Measurements from ENCODE around the gene ATP11B.
"Not testable (repeated sequence)": the region's sequence is repeated elsewhere in the genome, so short reads cannot be mapped to it uniquely, and the experiment has no call there.

ATP11B gene

DNA sequence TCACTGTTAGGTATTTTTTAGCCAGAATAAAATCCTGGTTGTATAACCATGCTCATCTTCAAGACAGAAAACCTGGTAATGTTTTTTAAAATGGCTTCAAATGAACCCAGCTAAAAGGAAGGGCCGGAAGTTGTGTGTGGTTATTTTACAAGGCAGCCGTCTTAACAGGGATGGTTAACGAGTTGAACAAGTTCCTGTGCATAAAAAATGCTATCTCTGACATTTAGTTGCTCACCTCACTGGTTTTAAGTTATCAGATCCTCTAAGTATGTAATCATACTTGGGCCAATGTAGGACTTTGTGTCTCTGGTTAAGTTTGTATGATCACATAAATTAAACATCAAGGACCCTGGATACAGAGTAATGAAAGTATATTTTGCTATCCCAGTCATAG, 2.1 kb downstream of the ATP11B start:
- peak; percentile 22 for DNase-seq

DNA sequence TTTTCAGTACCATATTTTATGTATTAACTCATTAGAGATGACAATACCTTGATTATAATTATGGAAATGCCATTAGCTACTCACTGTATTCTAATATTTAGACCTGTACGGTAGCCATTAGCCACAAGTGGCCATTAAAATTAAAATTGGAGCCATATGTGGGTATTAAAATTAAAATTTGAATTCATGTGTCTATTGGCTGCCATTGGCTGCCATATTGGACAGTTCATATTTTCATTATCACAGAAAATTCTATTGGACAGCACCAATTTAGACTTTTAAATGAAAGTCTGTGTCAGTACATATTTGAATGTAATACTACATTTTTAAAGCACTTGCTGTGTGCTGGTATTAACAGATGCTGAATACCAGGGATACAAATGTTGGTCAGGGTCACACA, 3.0 kb downstream of the ATP11B start:
- DNase-seq = no peak

DNA sequence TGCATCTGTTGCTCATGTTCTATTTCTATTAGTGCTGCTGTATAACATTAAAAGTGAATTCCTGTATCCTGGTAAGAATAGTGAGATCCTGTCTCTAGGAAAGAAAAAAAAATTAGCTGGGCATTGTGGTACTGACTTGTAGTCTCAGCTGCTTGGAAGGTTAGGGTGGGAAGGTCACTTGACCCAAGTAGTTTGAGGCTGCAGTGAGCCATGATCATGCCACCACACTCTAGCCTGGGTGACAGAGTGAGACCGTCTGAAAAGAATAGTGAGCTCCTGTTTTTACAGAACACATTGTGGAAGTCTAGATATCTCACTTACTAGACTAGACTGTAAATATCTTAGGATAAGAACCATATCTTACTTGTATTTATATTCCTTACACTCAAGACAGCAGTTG, 4.6 kb downstream of the ATP11B start:
- DNase-seq = no peak

- not testable (repeated sequence) for DNase-seq
These were observed 5.8 kb downstream of the ATP11B start for GRCh38 chr3:182799143-182799542.

DNA sequence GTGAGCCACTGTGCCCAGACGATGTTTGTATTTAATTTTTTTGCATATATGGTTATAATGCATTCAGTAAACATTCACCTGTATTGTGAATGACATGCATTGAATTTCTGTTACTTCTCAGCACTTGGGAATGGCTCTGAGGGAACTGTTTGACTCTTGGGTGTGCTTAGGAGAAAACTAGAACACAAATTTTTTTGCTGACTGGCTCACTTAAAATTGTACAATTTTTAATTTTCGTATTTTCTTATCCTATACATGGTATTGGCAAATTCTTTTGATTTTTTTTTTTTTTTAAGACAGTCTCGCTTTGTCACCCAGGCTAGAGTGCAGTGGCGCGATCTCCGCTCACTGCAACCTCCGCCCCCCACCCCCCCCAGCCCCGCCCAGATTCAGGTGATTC, 7.2 kb downstream of the ATP11B start:
- no peak for DNase-seq

DNA sequence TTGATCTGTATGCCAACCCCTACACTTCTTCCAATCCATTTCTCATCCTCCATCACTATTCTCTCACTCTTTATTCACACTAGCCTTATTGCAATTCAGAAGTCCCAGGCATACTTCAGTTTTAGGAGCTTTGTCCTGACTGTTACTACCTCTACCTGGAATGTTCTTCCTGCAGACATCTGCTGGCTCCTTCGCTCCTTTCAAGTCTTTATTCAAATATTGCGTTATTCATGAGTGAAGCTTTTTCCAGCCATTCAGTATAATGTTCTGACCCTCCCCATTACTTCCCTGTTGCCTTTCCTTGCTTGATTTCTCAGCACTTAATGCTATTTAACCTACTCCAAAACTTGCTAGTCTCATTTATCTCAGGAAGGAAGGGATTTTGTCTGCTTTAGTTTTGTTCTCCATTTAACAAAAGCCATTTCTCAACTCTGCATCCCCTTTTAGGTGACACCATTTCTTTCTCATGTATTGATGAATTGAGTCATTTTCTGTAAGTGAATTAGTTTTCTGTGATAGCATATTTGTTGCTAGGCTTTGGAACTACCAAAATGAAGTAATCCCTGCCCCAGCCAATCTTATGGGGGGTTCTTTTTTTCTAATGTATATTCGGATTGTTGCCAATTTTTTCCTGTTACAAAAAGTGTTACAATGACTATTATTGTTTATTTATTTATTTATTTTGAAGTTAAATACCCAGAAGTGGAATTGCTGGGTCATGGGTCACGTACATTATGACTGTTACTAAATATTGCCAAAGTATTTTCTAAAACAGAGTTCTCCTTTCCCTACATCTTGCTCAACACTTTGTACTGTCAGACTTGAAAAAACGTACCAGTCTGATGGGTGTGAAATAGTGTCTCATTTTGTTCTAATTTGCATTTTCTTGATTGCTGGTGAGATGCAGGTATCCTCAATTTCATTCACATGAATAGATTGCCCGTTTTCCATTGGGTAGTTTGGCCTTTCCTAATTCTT, 9.4 kb downstream of the ATP11B start:
- DNase-seq = peak; percentile 74

DNA sequence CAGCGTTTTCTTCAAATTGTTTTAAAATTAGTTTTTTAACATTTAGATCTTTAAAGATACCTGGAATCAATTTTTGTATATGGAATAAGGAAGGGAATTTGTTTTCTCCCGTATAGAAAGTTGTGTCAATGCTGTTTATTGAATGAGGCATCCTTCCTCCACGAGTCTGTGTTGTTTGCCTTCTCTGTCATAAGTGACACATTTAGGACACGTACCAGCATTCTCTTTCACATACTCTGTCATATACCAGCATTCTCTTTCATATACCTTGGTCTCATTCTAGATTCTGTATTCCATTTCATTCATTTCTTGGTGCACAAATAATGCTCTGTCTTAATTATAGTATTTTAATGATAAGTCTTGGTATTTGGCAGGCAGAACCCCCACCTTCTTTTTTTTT, 10.3 kb downstream of the ATP11B start:
- no peak for DNase-seq

DNA sequence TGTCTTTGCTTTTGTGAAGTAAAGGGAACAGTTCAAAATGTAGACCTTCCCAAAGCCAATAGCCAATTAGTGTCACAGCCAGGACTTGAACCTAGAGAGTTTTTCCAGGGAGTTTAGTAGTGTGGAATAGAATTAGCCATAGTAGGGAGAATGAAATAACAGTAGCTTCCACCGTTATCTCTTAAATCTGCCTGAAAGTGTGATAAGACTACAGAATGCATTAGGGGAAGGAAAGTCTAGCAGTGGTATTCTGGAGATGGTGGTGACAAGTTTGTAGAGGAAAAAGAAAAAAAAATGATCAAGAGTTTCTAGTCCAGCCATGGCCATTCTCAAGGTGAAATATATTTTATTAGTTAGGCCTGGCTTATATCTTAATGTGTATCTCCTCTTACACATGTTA, 13.8 kb downstream of the ATP11B start:
- DNase-seq = no peak

DNA sequence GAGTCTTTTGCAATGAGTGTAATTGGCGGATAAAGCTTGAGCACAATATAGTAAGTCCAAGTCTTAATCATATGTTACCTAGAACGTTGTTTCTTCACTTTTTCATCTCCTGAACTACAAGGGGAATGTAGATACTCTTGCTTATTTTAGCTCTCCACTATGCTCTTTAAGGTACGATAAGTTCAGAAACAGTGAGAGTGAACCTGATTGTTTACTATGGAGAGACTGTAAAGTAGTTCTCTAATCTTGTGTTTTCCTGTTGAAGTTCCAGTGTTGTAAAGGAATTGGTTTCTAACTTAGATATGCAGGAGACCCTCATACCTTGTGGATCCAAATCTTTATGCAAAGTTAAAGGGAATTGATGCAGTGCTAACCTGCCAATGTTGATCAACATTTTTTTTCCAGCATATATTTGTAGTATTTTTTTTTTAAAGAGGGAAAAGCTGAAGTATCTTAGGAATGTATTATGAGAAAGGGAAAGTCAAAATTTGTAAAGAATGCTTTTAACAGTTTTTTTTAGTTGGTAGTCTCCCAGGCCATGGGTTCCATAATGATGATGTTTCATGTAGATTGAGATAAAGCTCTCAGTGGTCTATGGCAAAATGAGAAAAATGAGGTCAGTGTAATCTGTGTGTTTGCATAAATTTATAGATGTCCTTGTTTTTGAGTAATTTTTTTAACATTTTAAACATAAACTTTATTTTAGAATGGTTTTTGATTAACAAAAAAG, 14.9 kb downstream of the ATP11B start:
- DNase-seq = no peak

DNA sequence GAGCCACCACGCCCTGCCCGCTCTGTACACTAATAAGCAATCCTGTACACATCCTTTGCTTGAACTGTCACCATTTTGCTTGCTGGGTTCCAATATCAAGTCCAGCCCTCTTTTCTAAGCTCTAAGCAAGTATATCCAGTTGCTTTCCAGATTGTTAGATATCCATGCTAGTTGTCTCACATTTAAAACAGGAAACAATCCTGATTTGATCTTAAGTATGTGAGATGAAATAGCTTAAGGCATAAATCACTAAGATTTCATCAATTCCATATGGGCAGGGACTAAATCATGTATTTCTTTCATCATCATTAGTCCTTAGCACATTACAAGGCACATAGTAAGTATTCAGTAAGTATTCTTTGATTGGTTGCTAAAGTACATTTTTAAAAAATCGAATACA, 16.2 kb downstream of the ATP11B start:
- DNase-seq = no peak

GRCh38 chr3:182810574-182811268, 17.4 kb downstream of the ATP11B start:
- DNase-seq = no peak

DNA sequence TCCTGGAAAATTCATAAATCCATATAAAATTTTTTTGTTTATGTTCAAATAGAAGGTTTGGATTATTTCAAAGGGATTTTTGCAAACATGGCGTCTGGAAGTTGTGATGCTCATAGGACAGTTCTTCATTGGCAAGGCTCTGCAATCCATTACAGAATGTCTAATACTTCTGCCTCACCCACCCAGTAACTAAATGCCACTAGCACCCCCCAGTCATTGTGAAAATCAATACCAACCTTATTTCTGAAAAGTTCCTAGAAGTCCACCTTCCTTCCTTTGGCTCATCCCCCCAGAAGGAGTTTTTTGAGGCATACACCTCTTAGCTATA, 17.9 kb downstream of the ATP11B start:
- no peak for DNase-seq

DNA sequence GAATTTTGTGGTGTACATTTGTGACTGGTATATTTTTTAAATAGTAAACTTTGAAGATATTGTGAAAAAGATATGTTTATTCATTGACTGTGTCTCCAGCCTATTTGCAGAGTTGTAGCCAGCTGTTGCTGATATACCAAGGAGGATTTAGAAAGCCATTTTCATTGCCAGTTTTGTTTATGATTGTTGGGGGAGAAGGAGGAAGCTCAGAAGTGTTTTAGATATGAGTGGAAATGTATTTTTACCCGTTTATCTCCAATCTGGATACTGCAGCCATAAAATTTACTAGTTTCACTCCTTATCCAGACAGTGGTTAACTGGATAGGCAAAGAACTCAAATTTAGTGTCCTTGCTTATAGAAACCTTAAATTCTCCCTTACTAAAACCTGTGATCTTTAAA, 18.8 kb downstream of the ATP11B start:
- no peak for DNase-seq

DNA sequence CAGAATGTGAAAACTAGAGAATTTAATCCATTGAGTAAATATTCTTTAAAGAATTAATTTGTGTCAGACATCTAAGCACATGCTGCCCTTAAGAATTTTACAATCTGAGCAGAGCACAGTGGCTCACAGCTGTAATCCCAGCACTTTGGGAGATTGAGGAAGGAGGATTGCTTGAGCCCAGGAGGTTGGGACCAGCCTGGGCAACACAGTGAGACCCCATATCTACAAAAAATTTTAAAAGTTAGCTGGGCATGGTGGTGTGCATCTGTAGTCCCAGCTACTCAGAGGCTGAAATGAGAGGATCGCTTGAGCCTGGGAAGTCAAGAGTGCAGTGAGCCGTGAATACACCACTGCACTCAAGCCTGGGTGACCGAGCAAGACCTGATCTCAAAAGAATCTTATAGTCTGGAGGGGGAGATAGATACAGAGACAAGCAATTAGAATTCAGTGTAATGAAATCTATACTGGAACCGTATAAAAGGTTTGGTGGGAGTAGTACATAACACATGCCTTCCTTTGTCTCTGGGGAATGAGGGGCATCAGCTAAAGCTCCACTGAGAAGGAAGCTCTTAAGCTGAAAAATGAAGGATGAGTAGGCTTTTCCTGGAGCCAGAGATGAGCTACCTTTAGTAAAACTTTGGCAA, 21.2 kb downstream of the ATP11B start:
- no peak for DNase-seq

GRCh38 chr3:182816181-182816580, 22.9 kb downstream of the ATP11B start:
- no peak for DNase-seq

DNA sequence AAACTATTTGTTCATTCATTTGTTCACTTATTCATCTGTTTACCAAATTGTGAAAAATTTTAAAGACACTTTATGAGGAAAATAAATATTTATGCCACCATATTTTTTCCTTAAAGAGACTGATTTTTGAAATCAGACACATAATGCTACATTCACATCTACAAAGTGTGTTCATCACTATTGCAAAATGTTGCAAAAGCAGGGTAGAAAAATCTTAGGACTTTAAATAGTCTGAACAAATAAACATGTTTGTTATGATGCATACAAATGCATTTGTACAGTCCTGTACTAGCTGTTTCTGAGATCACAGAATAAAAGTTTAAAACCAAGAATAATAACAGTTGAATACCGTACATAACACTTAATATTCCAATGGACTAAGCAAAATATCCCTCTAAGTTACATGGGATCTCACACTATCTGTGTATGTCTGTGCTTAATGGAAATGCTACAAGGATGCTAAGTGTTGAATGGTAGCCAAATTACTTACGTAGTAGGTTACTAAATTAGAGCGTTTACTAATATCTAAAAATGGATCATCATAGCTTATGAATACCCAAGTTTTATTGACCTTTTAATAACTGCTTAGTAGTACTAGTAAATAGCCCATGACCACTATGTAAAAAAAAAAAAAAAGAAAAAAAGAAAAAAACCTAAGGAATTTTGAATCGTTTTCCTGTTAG, 25.1 kb downstream of the ATP11B start:
- no peak for DNase-seq

DNA sequence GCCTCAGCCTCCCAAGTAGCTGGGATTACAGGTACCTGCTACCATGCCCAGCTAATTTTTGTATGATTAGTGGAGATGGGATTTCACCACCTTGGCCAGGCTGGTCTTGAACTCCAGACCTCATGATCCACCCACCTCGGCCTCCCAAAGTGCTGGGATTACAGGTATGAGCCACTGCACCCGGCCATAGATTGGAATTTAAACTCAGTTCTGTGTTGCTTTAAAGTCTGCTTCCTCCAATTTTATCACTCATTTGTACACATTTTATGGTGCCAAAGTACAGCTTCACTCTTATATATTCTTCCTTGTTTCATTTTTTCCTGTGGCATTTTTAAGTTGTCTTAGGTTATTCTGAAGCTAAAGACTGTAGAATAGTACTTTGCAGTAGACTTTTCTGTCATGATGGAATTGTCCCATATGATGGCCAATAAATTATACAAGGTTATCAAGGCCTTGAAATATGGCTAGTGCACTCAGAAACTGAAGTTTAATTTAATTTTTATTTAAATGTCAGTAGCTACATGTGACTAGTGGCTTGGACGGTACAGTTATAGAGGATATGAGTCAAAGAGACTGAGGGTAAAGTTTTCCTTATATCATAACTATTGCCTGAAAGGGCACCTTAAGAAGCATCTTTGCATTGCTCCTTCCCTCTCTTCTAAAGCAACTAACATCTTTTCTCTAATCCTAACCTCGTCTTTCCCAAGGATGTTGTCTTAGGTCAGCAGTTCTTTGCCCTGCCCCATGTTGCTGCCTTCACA, 28.1 kb downstream of the ATP11B start:
- DNase-seq = no peak

- not testable (repeated sequence) for DNase-seq
These were observed 29.0 kb downstream of the ATP11B start for GRCh38 chr3:182822260-182822659.

GRCh38 chr3:182824957-182825356, 31.7 kb downstream of the ATP11B start:
- no peak for DNase-seq

- no peak for DNase-seq
These were observed 36.6 kb downstream of the ATP11B start for GRCh38 chr3:182829761-182830405.

GRCh38 chr3:182837855-182838454, 44.7 kb downstream of the ATP11B start:
- no peak for DNase-seq
